ENCODE measurements around the gene LRRC66. TPM values are rescaled to one million over a fixed set of nuclear protein-coding genes. Genes with fewer than 3 reads are reported as not detected.

The LRRC66 gene
- total RNA-seq, 2 experiments from 2014 or later, result 0.11 TPM; not detected in 1

DNA sequence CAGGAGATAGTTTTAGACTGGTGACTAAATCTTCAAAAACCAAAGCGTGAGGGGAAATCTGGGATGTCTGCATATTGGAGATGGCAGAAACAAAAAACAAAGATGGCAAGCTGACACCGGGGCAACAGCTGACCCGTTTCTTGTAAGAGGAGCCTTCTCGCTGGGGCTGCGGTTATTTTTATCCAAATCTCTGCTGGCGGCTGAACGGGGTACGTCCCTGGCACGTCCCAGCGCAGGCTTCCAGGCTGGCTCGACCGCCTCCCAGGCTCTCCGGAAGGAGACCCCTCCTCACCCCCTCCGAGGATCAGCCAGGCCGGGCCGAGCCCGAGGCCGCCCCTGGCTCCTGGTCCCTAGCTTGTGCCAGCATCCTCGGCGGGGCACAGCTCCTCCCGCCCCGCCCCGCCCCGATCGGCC is 17.5 kb upstream of the LRRC66 start:
- peak in 5 of 14 experiments; percentile 1 to 29 (median 11) for DNase-seq
- Mint-ChIP-seq H3K4me3 (peak overlapping the region; percentile 77), H3K9me3 (no peaks in the 10 kb centered on the region), H3K36me3 (ENCODE audit: low read depth) (no peaks in the 10 kb centered on the region), H3K27ac (peak overlapping the region; percentile 21), H3K4me1 (ENCODE audit: low read depth) (peaks cover 39% of the 10 kb centered on the region), H3K27me3 (peaks cover 14% of the 10 kb centered on the region)
- intact Hi-C loops (cut with DNase I, micrococcal nuclease), result loop anchor here in 1 of 2 experiments (5.0 kb wide), 1 partner anchor 195 kb away; the partner anchor contains the start of gene DCUN1D4
- peak; percentile 32 for ATAC-seq (ENCODE audit: poor library complexity)
- ChIA-PET POLR2A (interaction anchor here (1.0 to 2.3 kb wide), 3 partner anchors 10 to 195 kb away, joined by 4 to 20 read pairs (median 8); partner anchors contain the start of gene DCUN1D4), CTCF (no interaction called here)
- H3K36me3 ChIP-seq (ENCODE audit: insufficient read depth, low read length), result no peaks in the 10 kb centered on the region
- TF ChIP-seq, protein P1, sequence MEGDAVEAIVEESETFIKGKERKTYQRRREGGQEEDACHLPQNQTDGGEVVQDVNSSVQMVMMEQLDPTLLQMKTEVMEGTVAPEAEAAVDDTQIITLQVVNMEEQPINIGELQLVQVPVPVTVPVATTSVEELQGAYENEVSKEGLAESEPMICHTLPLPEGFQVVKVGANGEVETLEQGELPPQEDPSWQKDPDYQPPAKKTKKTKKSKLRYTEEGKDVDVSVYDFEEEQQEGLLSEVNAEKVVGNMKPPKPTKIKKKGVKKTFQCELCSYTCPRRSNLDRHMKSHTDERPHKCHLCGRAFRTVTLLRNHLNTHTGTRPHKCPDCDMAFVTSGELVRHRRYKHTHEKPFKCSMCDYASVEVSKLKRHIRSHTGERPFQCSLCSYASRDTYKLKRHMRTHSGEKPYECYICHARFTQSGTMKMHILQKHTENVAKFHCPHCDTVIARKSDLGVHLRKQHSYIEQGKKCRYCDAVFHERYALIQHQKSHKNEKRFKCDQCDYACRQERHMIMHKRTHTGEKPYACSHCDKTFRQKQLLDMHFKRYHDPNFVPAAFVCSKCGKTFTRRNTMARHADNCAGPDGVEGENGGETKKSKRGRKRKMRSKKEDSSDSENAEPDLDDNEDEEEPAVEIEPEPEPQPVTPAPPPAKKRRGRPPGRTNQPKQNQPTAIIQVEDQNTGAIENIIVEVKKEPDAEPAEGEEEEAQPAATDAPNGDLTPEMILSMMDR (IDR thresholded peaks at IDR 0.05), result no peak
- peaks cover 10% of the 10 kb centered on the region for H3K4me1 ChIP-seq (ENCODE audit: insufficient read depth, low read length)
- peak overlapping the region; percentile 69 for H3K4me3 ChIP-seq (ENCODE audit: low read length)
- peaks cover 0 to under 1% of the 10 kb centered on the region in 2 experiments for H3K27me3 ChIP-seq (ENCODE audit: control insufficient read depth in 1 of 2, insufficient read depth in 2 of 2, low read length in 2 of 2)
- H3K9me3 ChIP-seq (ENCODE audit: control insufficient read depth in 1 of 2, insufficient read depth in 1 of 2, low read length in 2 of 2), result no peaks in the 10 kb centered on the region
- H3K27ac ChIP-seq (ENCODE audit: low read depth in 1 of 2, low read length in 2 of 2), result no peak overlapping the region

DNA sequence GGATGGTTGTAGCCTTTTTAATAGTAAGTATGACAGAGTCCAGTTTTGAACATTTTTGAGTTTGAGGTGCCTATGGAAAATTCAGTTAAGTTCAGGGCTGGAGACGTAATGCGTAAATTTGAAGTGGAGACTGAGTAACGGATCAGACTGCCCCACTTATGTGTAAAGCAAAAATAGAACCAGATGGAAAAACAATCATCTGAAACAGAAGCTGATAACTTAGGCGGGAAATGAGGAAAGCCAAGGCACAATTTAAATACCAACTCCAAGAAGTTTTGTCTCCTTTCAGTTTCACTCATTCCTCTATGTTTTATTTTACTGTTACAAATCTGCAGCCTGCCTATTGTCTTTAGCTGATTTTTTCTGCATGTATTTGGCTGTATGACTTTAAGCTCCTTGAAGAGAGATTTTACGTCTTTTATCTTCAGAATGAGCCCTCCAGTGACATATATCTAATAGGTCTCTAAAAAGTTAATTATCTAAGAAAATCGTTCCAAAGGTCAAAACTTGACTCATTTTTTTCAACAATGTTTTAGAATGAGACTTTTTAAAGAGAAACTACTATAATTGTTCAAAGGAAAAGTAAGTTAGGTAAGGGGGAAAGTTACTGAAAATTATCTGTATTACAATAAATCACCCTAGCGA is 16.8 kb upstream of the LRRC66 start:
- H3K36me3 Mint-ChIP-seq (ENCODE audit: low read depth), result peaks cover 3% of the 10 kb centered on the region

DNA sequence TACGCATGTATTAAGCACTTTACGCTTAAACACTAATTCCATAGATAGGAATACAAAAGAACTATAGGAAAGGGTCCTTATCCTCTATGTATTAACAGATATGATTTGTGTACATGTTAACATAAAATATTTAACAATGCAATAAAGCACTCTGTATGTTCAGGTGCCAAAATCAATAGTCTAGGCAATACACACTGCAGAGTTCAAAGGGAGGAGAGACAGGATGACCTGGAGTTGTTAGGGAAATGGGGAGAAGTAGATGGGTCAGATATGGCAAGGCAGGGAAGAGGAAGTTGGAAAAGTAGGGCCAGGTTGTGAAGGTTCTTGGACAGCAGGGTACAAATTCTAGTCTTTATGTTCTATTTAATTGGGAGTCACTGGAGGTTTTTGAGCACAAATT is 15.0 kb upstream of the LRRC66 start:
- Histone ChIP-seq H3K4me3 (ENCODE audit: low read length) (no peak overlapping the region), H3K27ac (ENCODE audit: low read depth in 1 of 2, low read length in 2 of 2) (no peak overlapping the region), H3K9me3 (ENCODE audit: control insufficient read depth in 1 of 2, insufficient read depth in 1 of 2, low read length in 2 of 2) (no peaks in the 10 kb centered on the region), H3K36me3 (ENCODE audit: insufficient read depth, low read length) (no peaks in the 10 kb centered on the region), H3K27me3 (ENCODE audit: control insufficient read depth in 1 of 2, insufficient read depth in 2 of 2, low read length in 2 of 2) (no peaks in the 10 kb centered on the region), H3K4me1 (ENCODE audit: insufficient read depth, low read length) (peaks cover 10% of the 10 kb centered on the region)
- ChIA-PET POLR2A (no interaction called here), CTCF (interaction anchor here (1.3 kb wide), 1 partner anchor 9 kb away, joined by 3 read pairs; no protein-coding TSS in a partner anchor)
- Mint-ChIP-seq H3K27ac (no peak overlapping the region), H3K27me3 (no peaks in the 10 kb centered on the region), H3K36me3 (ENCODE audit: low read depth) (peaks cover 17% of the 10 kb centered on the region), H3K9me3 (no peaks in the 10 kb centered on the region), H3K4me3 (peak overlapping the region; percentile 77), H3K4me1 (ENCODE audit: low read depth) (peaks cover 39% of the 10 kb centered on the region)
- no peak for DNase-seq
- no peak for ATAC-seq (ENCODE audit: poor library complexity)
- intact Hi-C loops (cut with DNase I, micrococcal nuclease), result loop anchor here in 1 of 2 experiments (5.0 kb wide), 1 partner anchor 193 kb away; the partner anchor contains the start of gene DCUN1D4
- TF ChIP-seq, protein P1 (IDR thresholded peaks at IDR 0.05), result no peak

More for the DNA sequence above, 16.8 kb upstream of the LRRC66 start:
- ChIA-PET POLR2A (interaction anchor here (1.2 kb wide), 1 partner anchor 194 kb away, joined by 6 read pairs; the partner anchor contains the start of gene DCUN1D4), CTCF (interaction anchor here (1.4 kb wide), 1 partner anchor 9 kb away, joined by 3 read pairs; no protein-coding TSS in a partner anchor)
- Histone ChIP-seq H3K27me3 (ENCODE audit: control insufficient read depth in 1 of 2, insufficient read depth in 2 of 2, low read length in 2 of 2) (no peaks in the 10 kb centered on the region), H3K4me3 (ENCODE audit: low read length) (peak overlapping the region; percentile 69), H3K4me1 (ENCODE audit: insufficient read depth, low read length) (peaks cover 10% of the 10 kb centered on the region), H3K9me3 (ENCODE audit: control insufficient read depth in 1 of 2, insufficient read depth in 1 of 2, low read length in 2 of 2) (no peaks in the 10 kb centered on the region), H3K27ac (ENCODE audit: low read depth in 1 of 2, low read length in 2 of 2) (no peak overlapping the region), H3K36me3 (ENCODE audit: insufficient read depth, low read length) (no peaks in the 10 kb centered on the region)
- Mint-ChIP-seq H3K4me3 (peak overlapping the region; percentile 77), H3K27ac (peak overlapping the region; percentile 21), H3K9me3 (no peaks in the 10 kb centered on the region), H3K4me1 (ENCODE audit: low read depth) (peaks cover 39% of the 10 kb centered on the region), H3K27me3 (peaks cover 9% of the 10 kb centered on the region)
- ATAC-seq (ENCODE audit: poor library complexity) (no peak), DNase-seq (no peak)
- TF ChIP-seq, protein P1 (IDR thresholded peaks at IDR 0.05), result no peak
- intact Hi-C loops (cut with DNase I, micrococcal nuclease), result loop anchor here in 1 of 2 experiments (5.0 kb wide), 1 partner anchor 195 kb away; the partner anchor contains the start of gene DCUN1D4

Data from CD4-positive, alpha-beta T cell (primary cell).